ENCODE data around the gene MTMR3.

MTMR3 gene

GRCh38 chr22:30005213-30005857 lies 122.4 kb downstream of the MTMR3 start:
- no peak for DNase-seq

- DNase-seq, result no peak
Observed at GRCh38 chr22:30007361-30007760, 124.4 kb downstream of the MTMR3 start.

GRCh38 chr22:30008401-30008800 lies 125.4 kb downstream of the MTMR3 start:
- no peak for DNase-seq

- DNase-seq, result no peak
Observed at GRCh38 chr22:30009478-30009877, 126.5 kb downstream of the MTMR3 start.

- no peak for DNase-seq
Observed at GRCh38 chr22:30010789-30011405, 127.9 kb downstream of the MTMR3 start.

GRCh38 chr22:30013201-30013600 lies 130.2 kb downstream of the MTMR3 start:
- DNase-seq, result no peak

GRCh38 chr22:30014244-30014643 lies 131.3 kb downstream of the MTMR3 start:
- DNase-seq, result no peak

- DNase-seq, result no peak
Observed at GRCh38 chr22:30015229-30015797, 132.3 kb downstream of the MTMR3 start.

GRCh38 chr22:30015846-30016245 lies 132.9 kb downstream of the MTMR3 start:
- no peak for DNase-seq

GRCh38 chr22:30016596-30016995 lies 133.6 kb downstream of the MTMR3 start:
- no peak for DNase-seq

GRCh38 chr22:30017375-30018223 lies 134.6 kb downstream of the MTMR3 start:
- DNase-seq, result no peak

GRCh38 chr22:30020511-30020910 lies 137.5 kb downstream of the MTMR3 start:
- no peak for DNase-seq

GRCh38 chr22:30021338-30021737 lies 138.4 kb downstream of the MTMR3 start:
- DNase-seq, result no peak

- no peak for DNase-seq
Observed at GRCh38 chr22:30021881-30022619, 139.1 kb downstream of the MTMR3 start.

- DNase-seq, result no peak
Observed at GRCh38 chr22:30023099-30023660, 140.2 kb downstream of the MTMR3 start.

- DNase-seq, result no peak
Observed at GRCh38 chr22:30024231-30024630, 141.3 kb downstream of the MTMR3 start.

- DNase-seq, result no peak
Observed at GRCh38 chr22:30025221-30025620, 142.2 kb downstream of the MTMR3 start.

GRCh38 chr22:30026756-30027155 lies 143.8 kb downstream of the MTMR3 start:
- no peak for DNase-seq

- DNase-seq, result no peak
Observed at GRCh38 chr22:30027169-30027568, 144.2 kb downstream of the MTMR3 start.

GRCh38 chr22:30027791-30028190 lies 144.8 kb downstream of the MTMR3 start:
- DNase-seq, result no peak

- DNase-seq, result no peak
Observed at GRCh38 chr22:30028731-30029130, 145.8 kb downstream of the MTMR3 start.

- DNase-seq, result no peak
Observed at GRCh38 chr22:30029512-30029911, 146.5 kb downstream of the MTMR3 start.

GRCh38 chr22:30030329-30030728 lies 147.4 kb downstream of the MTMR3 start:
- DNase-seq, result no peak
